ENCODE data around the gene ZNF783.
"Not testable (repeated sequence)": the region's sequence is repeated elsewhere in the genome, so short reads cannot be mapped to it uniquely, and the experiment has no call there.

The ZNF783 gene

DNA sequence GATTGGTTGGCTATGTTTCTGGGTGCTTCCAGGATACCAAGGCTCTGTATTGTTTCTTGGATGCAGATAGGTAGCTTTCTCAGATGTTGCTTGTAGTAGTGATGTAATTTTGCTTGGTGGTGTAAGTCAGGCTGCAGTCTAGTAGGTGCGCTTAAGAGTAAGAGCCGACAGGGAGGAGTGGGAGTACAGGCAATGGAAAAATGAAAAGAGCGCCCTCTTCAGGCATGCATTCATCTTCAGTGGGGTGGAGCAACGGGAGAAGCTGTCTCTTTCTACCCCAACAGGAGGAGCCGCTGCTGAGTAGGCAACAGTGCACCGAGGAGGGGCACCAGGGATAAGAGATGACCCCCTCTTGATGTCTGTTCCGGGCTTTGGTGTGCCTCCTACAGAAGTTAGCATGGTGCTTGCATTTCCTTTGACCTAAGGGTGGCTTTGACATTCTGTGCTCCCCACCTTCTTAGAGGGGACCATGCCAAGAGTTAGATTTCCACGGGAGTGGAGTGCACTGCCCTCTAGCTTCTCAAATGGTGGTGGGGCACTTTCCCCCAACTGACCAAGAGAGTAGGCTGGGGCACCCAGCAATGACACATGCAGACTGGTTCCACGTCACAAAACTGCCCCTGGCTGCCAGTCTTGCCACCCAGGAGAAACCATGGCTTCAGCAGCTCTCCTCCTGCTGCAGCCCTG lies 56.1 kb downstream of the ZNF783 start:
- intact Hi-C loops (cut with DNase I), result no loop called here
- no peak for DNase-seq

DNA sequence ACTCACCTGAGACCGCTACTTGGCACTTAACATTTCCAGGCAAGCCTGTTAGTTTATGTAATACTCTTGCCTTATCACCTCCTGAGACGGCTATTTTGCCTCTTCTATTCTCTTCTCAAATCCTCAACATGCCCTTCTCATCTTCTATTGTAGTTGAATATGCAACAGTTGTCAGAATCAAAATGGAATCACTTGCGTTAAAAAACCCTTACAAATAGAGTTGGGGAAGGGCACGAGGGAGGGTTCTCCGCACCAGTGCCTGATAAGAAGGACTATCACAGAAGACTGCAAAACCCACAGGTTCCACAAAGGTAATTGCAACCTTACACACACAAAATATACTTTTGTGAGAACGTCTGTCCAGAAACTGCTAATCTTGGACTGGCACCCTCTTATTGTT lies 57.4 kb downstream of the ZNF783 start:
- intact Hi-C loops (cut with DNase I), result no loop called here
- no peak for DNase-seq

GRCh38 chr7:149320313-149321124 lies 58.5 kb downstream of the ZNF783 start:
- intact Hi-C loops (cut with DNase I), result no loop called here
- DNase-seq, result no peak

GRCh38 chr7:149321125-149321905 lies 59.3 kb downstream of the ZNF783 start:
- intact Hi-C loops (cut with DNase I); DNase-seq: not testable (repeated sequence)

DNA sequence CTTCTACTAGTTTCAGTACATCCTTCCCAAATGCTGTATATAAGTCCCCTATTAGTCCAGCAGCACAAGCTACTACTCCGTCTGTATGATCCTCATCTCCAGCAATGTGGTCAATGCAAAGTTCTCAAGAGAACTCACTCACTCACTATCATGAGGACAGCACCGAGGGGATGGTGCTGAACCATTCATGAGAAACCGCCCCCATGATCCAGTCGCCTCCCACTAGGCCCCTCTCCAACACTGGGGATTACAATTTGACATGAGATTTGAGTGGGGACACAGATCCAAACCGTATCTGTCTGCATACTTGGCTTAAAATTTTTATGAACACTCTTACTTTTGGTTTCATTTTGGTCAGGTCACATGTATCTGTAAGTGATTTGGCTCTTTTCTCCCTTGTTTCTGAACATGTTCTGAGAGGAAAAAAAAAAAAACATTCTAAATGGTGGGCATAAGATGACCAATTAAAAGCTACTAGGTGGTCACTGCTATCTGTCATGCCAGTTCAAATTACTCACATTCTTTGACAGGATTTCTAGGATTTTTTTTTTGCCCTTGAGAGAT lies 60.1 kb downstream of the ZNF783 start:
- DNase-seq, result no peak
- intact Hi-C loops (cut with DNase I), result no loop called here

- intact Hi-C loops (cut with DNase I), result no loop called here
- no peak for DNase-seq
These were observed 60.7 kb downstream of the ZNF783 start for GRCh38 chr7:149322737-149323136.

GRCh38 chr7:149325248-149325647 lies 63.3 kb downstream of the ZNF783 start:
- intact Hi-C loops (cut with DNase I), result no loop called here
- no peak for DNase-seq

DNA sequence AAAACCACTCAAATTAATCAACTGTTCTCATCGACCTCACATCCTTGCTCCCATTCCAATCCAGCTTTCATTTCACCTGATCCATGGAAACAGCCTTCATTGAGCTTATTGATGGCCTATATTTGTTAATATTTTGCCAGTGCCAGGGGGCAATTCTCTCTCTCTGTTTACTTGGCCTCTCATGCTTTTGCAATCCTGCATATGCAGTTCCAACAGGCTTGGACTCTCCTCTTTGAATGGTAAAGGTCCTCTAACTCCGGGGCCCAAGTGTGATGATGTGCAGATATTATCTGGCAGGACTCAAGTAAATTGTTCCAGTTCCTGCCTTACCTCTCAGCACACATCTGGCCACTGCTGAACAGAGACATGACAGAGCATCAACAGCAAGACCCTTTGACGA lies 67.3 kb downstream of the ZNF783 start:
- intact Hi-C loops (cut with DNase I), result no loop called here
- no peak for DNase-seq

GRCh38 chr7:149329766-149330334 lies 67.9 kb downstream of the ZNF783 start:
- DNase-seq, result no peak
- intact Hi-C loops (cut with DNase I), result no loop called here

DNA sequence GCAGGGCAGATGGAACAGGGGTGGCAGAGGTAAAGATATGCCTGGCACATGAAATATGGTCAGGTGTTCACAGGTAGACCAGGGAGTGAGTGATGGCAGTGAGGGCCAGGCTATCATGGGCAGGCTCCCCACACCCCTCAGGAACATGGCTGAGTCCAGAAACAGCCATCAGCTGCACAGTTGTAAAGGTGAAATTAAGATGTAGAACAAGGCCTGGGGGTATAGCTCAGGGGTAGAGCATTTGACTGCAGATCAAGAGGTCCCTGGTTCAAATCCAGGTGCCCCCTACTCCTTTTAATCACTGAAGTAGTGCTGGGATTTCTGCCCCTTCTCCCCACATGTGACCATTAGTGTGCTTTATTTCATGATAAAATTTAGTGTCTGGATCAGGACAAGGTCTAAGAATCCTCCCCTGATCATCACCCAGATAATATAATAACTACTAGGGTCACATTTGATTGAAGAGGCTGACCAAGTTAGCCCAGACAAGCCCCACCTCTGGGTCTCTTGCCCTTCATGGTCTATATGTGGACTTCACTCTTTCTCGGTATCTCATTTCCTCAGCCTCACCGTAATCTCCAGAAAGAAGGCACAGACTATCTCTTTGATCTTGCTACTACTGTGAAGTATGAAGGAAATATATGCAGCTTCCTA lies 69.0 kb downstream of the ZNF783 start:
- no peak for DNase-seq
- intact Hi-C loops (cut with DNase I), result no loop called here

DNA sequence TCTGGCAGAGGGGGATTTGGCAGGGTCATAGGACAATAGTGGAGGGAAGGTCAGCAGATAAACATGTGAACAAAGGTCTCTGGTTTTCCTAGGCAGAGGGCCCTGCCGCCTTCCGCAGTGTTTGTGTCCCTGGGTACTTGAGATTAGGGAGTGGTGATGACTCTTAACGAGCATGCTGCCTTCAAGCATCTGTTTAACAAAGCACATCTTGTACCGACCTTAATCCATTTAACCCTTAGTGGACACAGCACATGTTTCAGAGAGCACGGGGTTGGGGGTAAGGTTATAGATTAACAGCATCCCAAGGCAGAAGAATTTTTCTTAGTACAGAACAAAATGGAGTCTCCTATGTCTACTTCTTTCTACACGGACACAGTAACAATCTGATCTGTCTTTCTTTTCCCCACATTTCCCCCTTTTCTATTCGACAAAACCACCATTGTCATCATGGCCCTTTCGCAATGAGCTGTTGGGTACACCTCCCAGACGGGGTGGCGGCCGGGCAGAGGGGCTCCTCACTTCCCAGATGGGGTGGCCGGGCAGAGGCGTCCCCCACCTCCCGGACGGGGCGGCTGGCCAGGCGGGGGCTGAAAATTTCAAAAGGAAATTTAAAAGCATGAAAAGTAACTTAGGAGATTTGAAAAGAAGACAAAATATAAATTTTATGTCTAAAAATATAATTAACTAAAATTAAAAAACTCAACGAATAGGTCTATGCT lies 70.8 kb downstream of the ZNF783 start:
- DNase-seq; intact Hi-C loops (cut with DNase I): not testable (repeated sequence)

DNA sequence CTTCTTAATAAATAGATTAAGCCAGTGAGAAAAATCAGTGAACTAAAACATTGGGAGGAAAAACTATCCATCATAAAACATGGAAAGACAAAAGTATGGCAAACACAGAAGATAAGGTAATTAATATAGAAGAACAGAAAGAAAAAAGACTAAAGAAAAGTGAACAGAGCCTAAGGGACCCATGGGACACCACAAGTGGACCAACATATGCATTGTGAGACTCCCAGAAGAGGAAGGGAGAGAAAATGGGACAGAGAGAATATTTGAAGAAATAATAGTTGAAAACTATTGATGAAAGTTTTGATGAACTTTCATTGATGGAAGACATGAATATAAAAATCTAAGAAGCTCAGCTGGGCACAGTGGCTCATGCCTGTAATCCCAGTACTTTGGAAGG lies 71.3 kb downstream of the ZNF783 start:
- DNase-seq, result no peak
- intact Hi-C loops (cut with DNase I), result no loop called here

DNA sequence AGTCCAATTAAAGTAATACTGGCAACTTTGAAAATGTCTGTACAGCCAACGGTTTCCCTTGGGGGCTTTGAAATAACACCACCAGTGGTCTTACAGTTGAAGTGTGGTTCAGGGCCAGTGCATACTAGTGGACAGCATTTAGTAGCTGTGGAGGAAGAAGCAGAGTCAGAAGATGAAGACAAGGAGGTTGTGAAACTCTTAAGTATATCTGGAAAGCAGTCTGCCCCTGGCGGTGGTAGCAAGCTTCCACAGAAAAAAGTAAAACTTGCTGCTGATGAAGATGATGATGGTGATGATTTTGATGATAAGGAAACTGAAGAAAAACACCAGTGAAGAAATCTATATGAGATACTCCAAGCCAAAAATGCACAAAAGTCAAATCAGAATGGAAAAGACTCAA lies 72.2 kb downstream of the ZNF783 start:
- intact Hi-C loops (cut with DNase I), result no loop called here
- no peak for DNase-seq

Measured in head of caudate nucleus (tissue), 42 donors.